KMS-11 (cell line): Measurements from ENCODE around the gene RNF169.

Experiments
- H2AFZ ChIP-seq: fragments of 200-600 bp; sonication (generic); 2 replicates; pipeline ENCODE4 v1.6.1; 2016; ENCODE audit warnings: antibody characterized with exemption, mixed run types, low read depth
- H3K27ac ChIP-seq: fragments of 200-600 bp; sonication (generic); 2 replicates; pipeline ENCODE4 v1.6.1; 2016; ENCODE audit warnings: mild to moderate bottlenecking, mixed run types
- H3K27me3 ChIP-seq: fragments of 200-600 bp; sonication (generic); 2 replicates; pipeline ENCODE4 v1.6.1; 2017; ENCODE audit warnings: mild to moderate bottlenecking, low read depth, mixed run types, moderate library complexity; ENCODE audit not compliant: insufficient read depth
- H3K36me3 ChIP-seq: fragments of 200-600 bp; sonication (generic); 2 replicates; pipeline ENCODE4 v1.6.1; 2017; ENCODE audit warnings: mild to moderate bottlenecking, mixed run types; ENCODE audit not compliant: insufficient read depth
- H3K4me1 ChIP-seq: fragments of 200-600 bp; sonication (generic); 2 replicates; pipeline ENCODE4 v1.6.1; 2016; ENCODE audit warnings: mild to moderate bottlenecking, low read depth, mixed run types; ENCODE audit not compliant: poor library complexity, severe bottlenecking
- H3K4me2 ChIP-seq: fragments of 200-600 bp; sonication (generic); 2 replicates; pipeline ENCODE4 v1.7.0; 2016; ENCODE audit warnings: mild to moderate bottlenecking, mixed run types
- H3K4me3 ChIP-seq: fragments of 200-600 bp; sonication (generic); IDR thresholded peaks from 2 replicates; pipeline ENCODE4 v1.6.1; 2017; ENCODE audit warnings: low read depth, low read length, mixed read lengths; ENCODE audit not compliant: insufficient read depth
- H3K79me2 ChIP-seq: fragments of 200-600 bp; sonication (generic); 2 replicates; pipeline ENCODE4 v1.6.1; 2016; ENCODE audit warnings: low read depth, mixed run types; ENCODE audit not compliant: insufficient read depth
- H3K9ac ChIP-seq: fragments of 200-600 bp; sonication (generic); 2 replicates; pipeline ENCODE4 v1.6.1; 2016; ENCODE audit warnings: mild to moderate bottlenecking, mixed run types
- H4K20me1 ChIP-seq: fragments of 200-600 bp; sonication (generic); 2 replicates; pipeline ENCODE4 v1.6.1; 2016; ENCODE audit warnings: mild to moderate bottlenecking, mixed run types; ENCODE audit not compliant: insufficient read depth
- TF ChIP-seq, protein P1 (sequence below): fragments of 200-600 bp; sonication (generic); conservative IDR thresholded peaks from 2 replicates; pipeline ENCODE4 v1.6.1; 2017; ENCODE audit warnings: low read depth, mild to moderate bottlenecking, antibody characterized with exemption, low read length, moderate library complexity, mixed read lengths

Gene RNF169

DNA sequence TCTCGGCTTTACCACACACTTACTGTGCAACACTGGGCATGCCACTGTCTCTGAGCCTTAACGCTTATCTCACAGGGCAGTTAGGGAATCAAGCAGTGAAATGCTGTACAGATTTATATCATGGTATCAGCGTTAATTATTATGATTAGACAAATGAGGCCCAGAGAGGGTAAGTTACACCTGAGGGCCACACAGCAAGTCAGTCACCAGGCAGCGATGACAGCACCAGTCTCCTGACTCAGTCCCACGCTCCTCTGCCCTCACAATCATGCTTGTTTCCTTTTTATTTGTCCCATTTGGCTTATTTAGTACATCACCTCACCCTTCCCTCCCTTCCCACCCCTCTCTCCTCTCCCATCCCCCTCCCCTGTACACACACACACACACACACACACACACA lies 29.6 kb upstream of the RNF169 start:
- Histone ChIP-seq H3K4me3 (no peak overlapping the region), H3K27me3 (no peaks in the 10 kb centered on the region), H3K9ac (no peak overlapping the region), H3K36me3 (no peaks in the 10 kb centered on the region), H3K4me2 (no peak overlapping the region), H3K79me2 (no peaks in the 10 kb centered on the region), H3K4me1 (no peaks in the 10 kb centered on the region), H4K20me1 (no peaks in the 10 kb centered on the region), H3K27ac (no peak overlapping the region), H2AFZ (no peak overlapping the region)
- TF ChIP-seq, protein P1, sequence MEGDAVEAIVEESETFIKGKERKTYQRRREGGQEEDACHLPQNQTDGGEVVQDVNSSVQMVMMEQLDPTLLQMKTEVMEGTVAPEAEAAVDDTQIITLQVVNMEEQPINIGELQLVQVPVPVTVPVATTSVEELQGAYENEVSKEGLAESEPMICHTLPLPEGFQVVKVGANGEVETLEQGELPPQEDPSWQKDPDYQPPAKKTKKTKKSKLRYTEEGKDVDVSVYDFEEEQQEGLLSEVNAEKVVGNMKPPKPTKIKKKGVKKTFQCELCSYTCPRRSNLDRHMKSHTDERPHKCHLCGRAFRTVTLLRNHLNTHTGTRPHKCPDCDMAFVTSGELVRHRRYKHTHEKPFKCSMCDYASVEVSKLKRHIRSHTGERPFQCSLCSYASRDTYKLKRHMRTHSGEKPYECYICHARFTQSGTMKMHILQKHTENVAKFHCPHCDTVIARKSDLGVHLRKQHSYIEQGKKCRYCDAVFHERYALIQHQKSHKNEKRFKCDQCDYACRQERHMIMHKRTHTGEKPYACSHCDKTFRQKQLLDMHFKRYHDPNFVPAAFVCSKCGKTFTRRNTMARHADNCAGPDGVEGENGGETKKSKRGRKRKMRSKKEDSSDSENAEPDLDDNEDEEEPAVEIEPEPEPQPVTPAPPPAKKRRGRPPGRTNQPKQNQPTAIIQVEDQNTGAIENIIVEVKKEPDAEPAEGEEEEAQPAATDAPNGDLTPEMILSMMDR = no peak

DNA sequence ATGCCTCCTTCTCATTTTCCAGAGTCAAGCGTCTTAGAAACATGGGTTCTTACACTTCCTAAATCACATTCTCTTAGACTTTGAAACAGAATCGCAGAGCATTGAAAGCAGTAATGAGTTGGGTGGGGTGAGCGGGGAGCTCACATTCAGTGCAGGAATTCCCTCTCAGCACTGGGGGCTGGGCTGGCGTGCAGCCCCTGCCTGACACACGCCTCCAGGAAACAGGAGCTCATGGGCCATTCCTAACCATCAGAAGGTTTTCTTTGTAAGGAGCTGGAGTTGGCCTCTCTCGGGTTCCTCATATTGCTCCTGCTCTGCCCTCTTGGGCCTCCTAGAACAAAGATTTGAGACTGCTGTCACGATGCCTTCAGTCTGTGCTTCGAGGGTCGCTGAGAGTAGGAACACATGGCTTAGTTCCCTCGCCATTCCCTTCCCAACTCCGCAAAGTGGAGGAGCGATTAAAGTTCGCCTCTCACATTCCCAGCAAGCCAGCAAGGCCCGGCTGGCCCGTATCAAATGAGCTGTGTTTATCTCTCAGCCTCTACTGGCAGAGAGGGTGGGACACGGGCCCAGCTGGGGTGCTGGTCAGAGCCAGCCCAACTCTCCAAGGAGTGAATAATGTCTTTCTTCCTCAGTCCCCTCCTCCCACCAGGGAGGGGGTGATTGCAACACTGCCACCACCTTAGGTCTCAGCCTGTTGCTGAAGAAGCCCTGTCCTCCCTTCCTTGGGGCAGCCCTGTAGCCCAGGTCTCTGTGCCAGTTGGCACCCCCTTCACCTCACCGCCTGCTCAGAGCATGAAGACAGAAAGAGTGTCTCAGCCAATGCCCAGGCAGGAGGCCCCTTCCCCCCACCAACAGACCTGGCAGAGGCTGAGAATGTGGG lies 27.8 kb upstream of the RNF169 start:
- no peaks in the 10 kb centered on the region for H3K27me3 ChIP-seq
- no peak overlapping the region for H2AFZ ChIP-seq
- H4K20me1 ChIP-seq = no peaks in the 10 kb centered on the region
- H3K4me2 ChIP-seq = no peak overlapping the region
- H3K27ac ChIP-seq = no peak overlapping the region
- TF ChIP-seq, protein P1 = no peak
- no peak overlapping the region for H3K9ac ChIP-seq
- H3K36me3 ChIP-seq = no peaks in the 10 kb centered on the region
- H3K79me2 ChIP-seq = no peaks in the 10 kb centered on the region
- H3K4me3 ChIP-seq = no peak overlapping the region
- no peaks in the 10 kb centered on the region for H3K4me1 ChIP-seq

DNA sequence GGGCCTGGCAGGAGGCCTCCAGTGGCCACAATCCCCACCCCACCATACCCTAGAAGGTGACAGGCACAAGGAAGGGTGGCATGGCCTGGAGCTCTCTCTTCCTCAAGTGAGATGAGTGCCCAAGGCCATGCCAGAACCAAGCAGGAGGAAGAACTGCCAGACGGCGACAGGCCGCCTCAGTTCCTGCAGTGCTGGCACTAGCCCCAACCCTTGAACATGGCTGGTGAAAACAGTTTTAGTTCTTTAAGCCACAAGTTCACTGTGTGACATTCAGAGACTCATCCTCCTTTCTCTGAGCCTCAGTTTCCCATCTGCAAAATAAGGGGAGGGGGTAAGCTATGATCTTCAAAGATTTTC lies 27.2 kb upstream of the RNF169 start:
- Histone ChIP-seq H3K4me1 (no peaks in the 10 kb centered on the region), H3K27ac (no peak overlapping the region), H3K36me3 (no peaks in the 10 kb centered on the region), H3K9ac (no peak overlapping the region), H4K20me1 (no peaks in the 10 kb centered on the region), H3K4me3 (no peak overlapping the region), H3K4me2 (no peak overlapping the region), H3K27me3 (no peaks in the 10 kb centered on the region), H3K79me2 (no peaks in the 10 kb centered on the region), H2AFZ (no peak overlapping the region)
- TF ChIP-seq, protein P1 = no peak

DNA sequence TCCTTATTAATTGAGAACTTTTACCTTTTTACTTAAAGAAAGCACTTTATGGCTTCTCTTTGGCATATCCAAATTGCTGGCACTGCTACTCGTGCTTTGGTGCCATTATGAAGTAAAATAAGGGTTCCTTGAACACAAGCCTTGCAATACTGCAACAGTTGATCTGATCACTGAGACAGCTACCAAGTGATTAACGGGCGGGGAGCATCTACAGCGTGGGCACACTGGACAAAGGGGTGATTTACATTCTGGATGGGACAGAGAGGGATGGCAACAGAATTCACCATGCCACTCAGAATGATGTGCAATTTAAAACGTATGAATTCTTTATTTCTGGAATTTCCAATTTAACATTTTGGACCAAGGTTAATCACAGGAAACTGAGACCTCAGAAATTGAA lies 25.1 kb upstream of the RNF169 start:
- TF ChIP-seq, protein P1 = no peak
- Histone ChIP-seq H3K79me2 (no peaks in the 10 kb centered on the region), H3K9ac (no peak overlapping the region), H3K4me3 (no peak overlapping the region), H4K20me1 (no peaks in the 10 kb centered on the region), H3K4me2 (no peak overlapping the region), H3K36me3 (no peaks in the 10 kb centered on the region), H2AFZ (no peak overlapping the region), H3K4me1 (no peaks in the 10 kb centered on the region), H3K27ac (no peak overlapping the region), H3K27me3 (no peaks in the 10 kb centered on the region)
